MM.1S (cell line): ENCODE measurements around the gene NRG3.

Source experiments
- CTCF ChIP-seq: fragments of 300-600 bp; sonication (generic); IDR thresholded peaks from 2 replicates; pipeline ENCODE4 v1.5.1; 2016; ENCODE audit warnings: antibody characterized with exemption, low read length, mixed read lengths
- EZH2 ChIP-seq: fragments of 300-600 bp; sonication (generic); optimal IDR thresholded peaks from 2 replicates; pipeline ENCODE3; 2017; ENCODE audit warnings: low read depth, mild to moderate bottlenecking, antibody characterized with exemption, low read length, mixed read lengths
- EZH2phosphoT487 ChIP-seq: fragments of 300-600 bp; sonication (generic); IDR thresholded peaks from 2 replicates; pipeline ENCODE4 v1.6.1; 2018; ENCODE audit warnings: antibody characterized with exemption, low read length

GRCh38 chr10:82027711-82028110, 152.7 kb downstream of the NRG3 start:
- TF ChIP-seq CTCF (no peak), EZH2 (no peak), EZH2phosphoT487 (no peak)
